ENCODE results near the gene ARHGAP26.

Gene ARHGAP26

GRCh38 chr5:143140492-143141203 lies 370.5 kb downstream of the ARHGAP26 start:
- DNase-seq (ENCODE audit: extremely low read depth, low read depth), result no peak
- H3K4me3 ChIP-seq (replicated peaks; ENCODE audit: low read depth, low read length), result no peak overlapping the region
- TF ChIP-seq, protein P1, sequence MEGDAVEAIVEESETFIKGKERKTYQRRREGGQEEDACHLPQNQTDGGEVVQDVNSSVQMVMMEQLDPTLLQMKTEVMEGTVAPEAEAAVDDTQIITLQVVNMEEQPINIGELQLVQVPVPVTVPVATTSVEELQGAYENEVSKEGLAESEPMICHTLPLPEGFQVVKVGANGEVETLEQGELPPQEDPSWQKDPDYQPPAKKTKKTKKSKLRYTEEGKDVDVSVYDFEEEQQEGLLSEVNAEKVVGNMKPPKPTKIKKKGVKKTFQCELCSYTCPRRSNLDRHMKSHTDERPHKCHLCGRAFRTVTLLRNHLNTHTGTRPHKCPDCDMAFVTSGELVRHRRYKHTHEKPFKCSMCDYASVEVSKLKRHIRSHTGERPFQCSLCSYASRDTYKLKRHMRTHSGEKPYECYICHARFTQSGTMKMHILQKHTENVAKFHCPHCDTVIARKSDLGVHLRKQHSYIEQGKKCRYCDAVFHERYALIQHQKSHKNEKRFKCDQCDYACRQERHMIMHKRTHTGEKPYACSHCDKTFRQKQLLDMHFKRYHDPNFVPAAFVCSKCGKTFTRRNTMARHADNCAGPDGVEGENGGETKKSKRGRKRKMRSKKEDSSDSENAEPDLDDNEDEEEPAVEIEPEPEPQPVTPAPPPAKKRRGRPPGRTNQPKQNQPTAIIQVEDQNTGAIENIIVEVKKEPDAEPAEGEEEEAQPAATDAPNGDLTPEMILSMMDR (IDR thresholded peaks at IDR 0.05; ENCODE audit: low read depth, low read length, missing control alignments), result no peak

- no peak overlapping the region for H3K4me3 ChIP-seq (replicated peaks; ENCODE audit: low read depth, low read length)
- TF ChIP-seq, protein P1 (IDR thresholded peaks at IDR 0.05; ENCODE audit: low read depth, low read length, missing control alignments), result no peak
- DNase-seq (ENCODE audit: extremely low read depth, low read depth), result no peak
Observed at GRCh38 chr5:143141652-143142051, 371.5 kb downstream of the ARHGAP26 start.

- TF ChIP-seq, protein P1 (IDR thresholded peaks at IDR 0.05; ENCODE audit: low read depth, low read length, missing control alignments), result no peak
- no peak for DNase-seq (ENCODE audit: extremely low read depth, low read depth)
- no peak overlapping the region for H3K4me3 ChIP-seq (replicated peaks; ENCODE audit: low read depth, low read length)
Observed at GRCh38 chr5:143142596-143143435, 372.6 kb downstream of the ARHGAP26 start.

- TF ChIP-seq, protein P1 (IDR thresholded peaks at IDR 0.05; ENCODE audit: low read depth, low read length, missing control alignments), result no peak
- DNase-seq (ENCODE audit: extremely low read depth, low read depth), result no peak
- H3K4me3 ChIP-seq (replicated peaks; ENCODE audit: low read depth, low read length), result no peak overlapping the region
Observed at GRCh38 chr5:143143973-143144372, 373.8 kb downstream of the ARHGAP26 start.

- no peak overlapping the region for H3K4me3 ChIP-seq (replicated peaks; ENCODE audit: low read depth, low read length)
- TF ChIP-seq, protein P1 (IDR thresholded peaks at IDR 0.05; ENCODE audit: low read depth, low read length, missing control alignments), result no peak
- DNase-seq (ENCODE audit: extremely low read depth, low read depth), result no peak
Observed at GRCh38 chr5:143145243-143146160, 375.3 kb downstream of the ARHGAP26 start.

DNA sequence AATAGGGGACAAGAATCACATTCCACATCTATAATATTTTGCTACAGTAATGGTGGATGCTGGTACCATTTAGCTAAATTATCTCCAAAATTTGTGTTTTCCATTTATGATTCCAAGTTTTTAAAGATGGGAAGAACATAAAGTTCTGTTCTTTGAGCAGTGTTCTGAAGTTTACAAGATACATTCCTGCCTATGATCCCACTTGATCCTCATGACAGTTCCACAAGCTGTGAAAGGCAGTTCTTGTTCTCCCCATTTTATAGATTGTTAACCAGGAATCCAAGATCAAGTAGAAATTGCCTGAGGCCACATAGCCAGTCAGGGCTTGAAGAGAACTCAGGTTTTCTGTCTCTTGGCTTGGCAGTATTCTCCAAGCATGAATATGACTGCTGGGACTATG lies 376.0 kb downstream of the ARHGAP26 start:
- DNase-seq (ENCODE audit: extremely low read depth, low read depth), result no peak
- TF ChIP-seq, protein P1 (IDR thresholded peaks at IDR 0.05; ENCODE audit: low read depth, low read length, missing control alignments), result no peak
- H3K4me3 ChIP-seq (replicated peaks; ENCODE audit: low read depth, low read length), result no peak overlapping the region

All from HFF-Myc (cell line).